Measurements from ENCODE around the gene ZNF2.
"Not testable (repeated sequence)": the region's sequence is repeated elsewhere in the genome, so short reads cannot be mapped to it uniquely, and the experiment has no call there.

Gene ZNF2

DNA sequence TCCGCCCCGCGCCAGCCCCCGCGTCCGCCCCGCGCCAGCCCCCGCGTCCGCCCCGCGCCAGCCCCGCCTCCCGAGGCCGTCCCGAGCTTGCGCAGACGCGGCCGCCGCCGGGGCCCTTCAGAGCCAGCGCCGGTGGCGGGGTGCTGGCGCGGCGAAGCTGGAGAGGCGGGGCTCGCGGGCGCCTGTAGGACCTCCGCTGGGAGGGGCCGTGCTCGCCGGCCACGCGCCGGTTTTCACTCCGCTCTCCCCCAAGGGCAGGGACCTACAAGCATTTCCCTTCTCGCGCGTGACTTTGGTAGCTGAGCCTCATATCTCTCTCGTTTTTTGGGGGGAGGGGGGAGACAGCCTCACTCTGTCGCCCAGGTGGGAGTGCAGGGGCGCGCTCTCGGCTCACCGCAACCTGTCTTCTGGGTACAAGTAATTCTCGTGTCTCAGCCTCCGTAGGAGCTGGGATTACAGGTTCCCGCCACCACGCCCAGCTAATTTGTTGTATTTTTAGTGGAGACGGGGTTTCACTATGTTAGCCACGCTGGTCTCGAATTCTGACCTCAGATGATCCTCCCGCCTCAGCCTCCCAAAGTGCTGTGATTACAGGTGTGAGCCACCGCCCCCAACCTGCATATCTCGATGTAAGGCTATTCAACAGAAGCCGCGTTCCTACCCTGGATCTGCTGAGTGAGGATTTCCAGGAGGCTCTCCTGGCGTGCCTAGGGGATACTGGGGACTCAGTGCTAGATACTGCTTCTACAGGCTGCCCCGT, 5.7 kb upstream of the ZNF2 start, which contains the start of gene ZNF514:
TSS of gene ZNF514 (minus strand) at position 159 of the 760 bp plus-strand sequence. CDS start 6,595 bp downstream, outside the sequence.
- Histone ChIP-seq H3K4me3 (ENCODE audit: insufficient read depth, low read depth, low read length, poor library complexity, severe bottlenecking) (peak within 1 kb of the TSS; percentile 79), H3K27me3 (replicated peaks; ENCODE audit: control insufficient read depth, insufficient read depth, low read length, poor library complexity, severe bottlenecking) (no peaks in the 10 kb centered on the region), H3K36me3 (ENCODE audit: control insufficient read depth, insufficient read depth, low read length) (peaks cover 2% of the 10 kb centered on the region), H3K4me1 (ENCODE audit: control insufficient read depth, insufficient read depth, low read length, poor library complexity, severe bottlenecking) (peaks cover 7% of the 10 kb centered on the region), H3K27ac (ENCODE audit: insufficient read depth, low read length, poor library complexity, severe bottlenecking) (peak within 1 kb of the TSS; percentile 63), H3K9me3 (ENCODE audit: control insufficient read depth, low read length) (peaks cover 6% of the 10 kb centered on the region)
- peak; percentile 66 to 72 (median 72) for DNase-seq

GRCh38 chr2:95165030-95165370, 609 bp upstream of the ZNF2 start:
- no peaks in the 10 kb centered on the region for H3K9me3 ChIP-seq (ENCODE audit: control insufficient read depth, low read length)
- peaks cover 7% of the 10 kb centered on the region for H3K4me1 ChIP-seq (ENCODE audit: control insufficient read depth, insufficient read depth, low read length, poor library complexity, severe bottlenecking)
- no peak for DNase-seq
- peak overlapping the region; percentile 85 for H3K27ac ChIP-seq (ENCODE audit: insufficient read depth, low read length, poor library complexity, severe bottlenecking)
- peak overlapping the region; percentile 93 for H3K4me3 ChIP-seq (ENCODE audit: insufficient read depth, low read depth, low read length, poor library complexity, severe bottlenecking)
- no peaks in the 10 kb centered on the region for H3K27me3 ChIP-seq (replicated peaks; ENCODE audit: control insufficient read depth, insufficient read depth, low read length, poor library complexity, severe bottlenecking)
- H3K36me3 ChIP-seq (ENCODE audit: control insufficient read depth, insufficient read depth, low read length) = no peaks in the 10 kb centered on the region

DNA sequence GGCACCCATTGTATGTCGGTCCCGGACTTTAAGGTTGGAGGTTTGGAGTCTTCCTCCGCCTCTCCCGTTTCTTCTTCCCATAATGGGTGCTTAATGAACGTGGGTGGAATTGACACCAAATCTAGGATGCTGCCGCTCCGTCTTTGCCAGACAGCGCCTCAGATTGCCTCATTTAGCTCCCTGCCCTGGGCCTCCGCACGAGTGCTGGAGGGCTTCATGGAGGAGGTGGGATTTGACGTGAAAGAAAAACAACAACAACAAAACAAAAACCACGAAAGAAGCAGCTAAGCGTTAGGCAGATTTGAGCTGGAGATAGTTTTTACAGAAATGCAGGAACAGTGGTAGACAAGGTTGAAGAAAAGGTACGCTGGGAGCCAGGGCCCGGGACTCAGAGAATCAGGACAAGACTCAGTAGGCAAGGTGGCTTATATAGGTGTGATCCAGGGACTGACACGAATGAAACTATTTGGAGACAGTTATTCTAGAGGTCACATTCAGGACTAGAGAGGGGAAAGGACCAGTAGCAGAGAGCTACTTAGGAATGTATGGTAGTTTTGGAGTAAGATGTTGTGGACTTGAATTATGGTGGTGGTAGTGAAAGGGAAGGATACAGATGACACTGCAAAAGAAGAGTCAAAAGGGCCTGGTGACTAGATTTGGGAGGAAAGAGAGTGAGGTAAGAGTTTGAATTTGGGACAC, 605 bp downstream of the ZNF2 start:
- H3K4me1 ChIP-seq (ENCODE audit: control insufficient read depth, insufficient read depth, low read length, poor library complexity, severe bottlenecking) = peaks cover 7% of the 10 kb centered on the region
- peak overlapping the region; percentile 85 for H3K27ac ChIP-seq (ENCODE audit: insufficient read depth, low read length, poor library complexity, severe bottlenecking)
- no peaks in the 10 kb centered on the region for H3K27me3 ChIP-seq (replicated peaks; ENCODE audit: control insufficient read depth, insufficient read depth, low read length, poor library complexity, severe bottlenecking)
- no peak for DNase-seq
- H3K36me3 ChIP-seq (ENCODE audit: control insufficient read depth, insufficient read depth, low read length) = no peaks in the 10 kb centered on the region
- H3K9me3 ChIP-seq (ENCODE audit: control insufficient read depth, low read length) = no peaks in the 10 kb centered on the region
- H3K4me3 ChIP-seq (ENCODE audit: insufficient read depth, low read depth, low read length, poor library complexity, severe bottlenecking) = peak overlapping the region; percentile 93

- H3K4me3 ChIP-seq (ENCODE audit: insufficient read depth, low read depth, low read length, poor library complexity, severe bottlenecking) = no peak overlapping the region
- no peaks in the 10 kb centered on the region for H3K27me3 ChIP-seq (replicated peaks; ENCODE audit: control insufficient read depth, insufficient read depth, low read length, poor library complexity, severe bottlenecking)
- DNase-seq = no peak
- no peak overlapping the region for H3K27ac ChIP-seq (ENCODE audit: insufficient read depth, low read length, poor library complexity, severe bottlenecking)
- H3K36me3 ChIP-seq (ENCODE audit: control insufficient read depth, insufficient read depth, low read length) = no peaks in the 10 kb centered on the region
- no peaks in the 10 kb centered on the region for H3K9me3 ChIP-seq (ENCODE audit: control insufficient read depth, low read length)
- H3K4me1 ChIP-seq (ENCODE audit: control insufficient read depth, insufficient read depth, low read length, poor library complexity, severe bottlenecking) = no peaks in the 10 kb centered on the region
Measured at GRCh38 chr2:95171902-95172301, 6.3 kb downstream of the ZNF2 start.

DNA sequence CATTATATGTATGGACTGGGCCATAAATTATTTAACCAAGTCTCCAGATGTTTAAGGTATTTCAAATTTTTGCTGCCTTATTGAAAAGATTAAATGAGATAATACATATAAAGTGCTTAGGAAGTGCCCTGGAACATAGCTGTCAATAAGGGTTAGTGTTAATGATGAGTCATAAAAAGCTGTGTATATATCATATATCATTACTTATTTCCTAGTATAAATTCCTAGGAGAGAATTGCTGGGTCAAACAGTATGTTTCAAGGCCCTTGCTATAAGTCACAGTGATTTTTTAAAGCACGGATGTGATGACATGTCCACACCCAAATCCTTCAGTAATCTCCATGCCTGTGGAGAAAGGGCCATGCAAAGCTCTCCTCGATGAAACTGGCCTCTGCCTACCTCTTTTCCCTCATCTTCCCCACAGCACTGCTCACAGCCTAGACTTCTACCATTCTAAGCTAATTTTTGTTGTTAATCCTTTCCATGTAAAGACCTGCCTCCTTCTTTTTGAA, 8.5 kb downstream of the ZNF2 start:
- Histone ChIP-seq H3K27me3 (replicated peaks; ENCODE audit: control insufficient read depth, insufficient read depth, low read length, poor library complexity, severe bottlenecking) (no peaks in the 10 kb centered on the region), H3K36me3 (ENCODE audit: control insufficient read depth, insufficient read depth, low read length) (peaks cover 9% of the 10 kb centered on the region), H3K4me1 (ENCODE audit: control insufficient read depth, insufficient read depth, low read length, poor library complexity, severe bottlenecking) (no peaks in the 10 kb centered on the region), H3K9me3 (ENCODE audit: control insufficient read depth, low read length) (no peaks in the 10 kb centered on the region), H3K27ac (ENCODE audit: insufficient read depth, low read length, poor library complexity, severe bottlenecking) (no peak overlapping the region), H3K4me3 (ENCODE audit: insufficient read depth, low read depth, low read length, poor library complexity, severe bottlenecking) (no peak overlapping the region)
- DNase-seq = no peak

- Histone ChIP-seq H3K27me3 (replicated peaks; ENCODE audit: control insufficient read depth, insufficient read depth, low read length, poor library complexity, severe bottlenecking) (no peaks in the 10 kb centered on the region), H3K36me3 (ENCODE audit: control insufficient read depth, insufficient read depth, low read length) (peaks cover 43% of the 10 kb centered on the region), H3K4me3 (ENCODE audit: insufficient read depth, low read depth, low read length, poor library complexity, severe bottlenecking) (no peak overlapping the region), H3K27ac (ENCODE audit: insufficient read depth, low read length, poor library complexity, severe bottlenecking) (no peak overlapping the region), H3K4me1 (ENCODE audit: control insufficient read depth, insufficient read depth, low read length, poor library complexity, severe bottlenecking) (no peaks in the 10 kb centered on the region), H3K9me3 (ENCODE audit: control insufficient read depth, low read length) (peaks cover 9% of the 10 kb centered on the region)
- no peak for DNase-seq
Measured at GRCh38 chr2:95179451-95179850, 13.8 kb downstream of the ZNF2 start.

DNA sequence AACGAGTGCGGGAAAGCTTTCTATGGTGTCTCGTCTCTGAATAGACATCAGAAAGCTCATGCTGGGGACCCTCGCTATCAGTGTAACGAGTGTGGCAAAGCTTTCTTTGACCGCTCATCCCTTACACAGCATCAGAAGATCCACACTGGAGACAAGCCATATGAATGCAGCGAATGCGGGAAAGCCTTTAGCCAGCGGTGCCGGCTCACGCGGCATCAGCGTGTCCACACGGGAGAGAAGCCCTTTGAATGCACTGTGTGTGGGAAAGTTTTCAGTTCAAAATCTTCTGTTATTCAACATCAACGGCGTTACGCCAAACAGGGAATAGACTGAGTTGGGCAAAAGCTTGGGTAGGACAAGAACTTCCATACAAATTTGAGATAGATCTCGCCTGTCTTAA, 16.2 kb downstream of the ZNF2 start:
- H3K36me3 ChIP-seq (ENCODE audit: control insufficient read depth, insufficient read depth, low read length) = peaks cover 43% of the 10 kb centered on the region
- H3K27me3 ChIP-seq (replicated peaks; ENCODE audit: control insufficient read depth, insufficient read depth, low read length, poor library complexity, severe bottlenecking) = no peaks in the 10 kb centered on the region
- no peak overlapping the region for H3K27ac ChIP-seq (ENCODE audit: insufficient read depth, low read length, poor library complexity, severe bottlenecking)
- H3K9me3 ChIP-seq (ENCODE audit: control insufficient read depth, low read length) = peaks cover 12% of the 10 kb centered on the region
- no peak overlapping the region for H3K4me3 ChIP-seq (ENCODE audit: insufficient read depth, low read depth, low read length, poor library complexity, severe bottlenecking)
- no peak for DNase-seq
- no peaks in the 10 kb centered on the region for H3K4me1 ChIP-seq (ENCODE audit: control insufficient read depth, insufficient read depth, low read length, poor library complexity, severe bottlenecking)

GRCh38 chr2:95185197-95185596, 19.6 kb downstream of the ZNF2 start:
- DNase-seq = no peak
- no peak overlapping the region for H3K27ac ChIP-seq (ENCODE audit: insufficient read depth, low read length, poor library complexity, severe bottlenecking)

DNA sequence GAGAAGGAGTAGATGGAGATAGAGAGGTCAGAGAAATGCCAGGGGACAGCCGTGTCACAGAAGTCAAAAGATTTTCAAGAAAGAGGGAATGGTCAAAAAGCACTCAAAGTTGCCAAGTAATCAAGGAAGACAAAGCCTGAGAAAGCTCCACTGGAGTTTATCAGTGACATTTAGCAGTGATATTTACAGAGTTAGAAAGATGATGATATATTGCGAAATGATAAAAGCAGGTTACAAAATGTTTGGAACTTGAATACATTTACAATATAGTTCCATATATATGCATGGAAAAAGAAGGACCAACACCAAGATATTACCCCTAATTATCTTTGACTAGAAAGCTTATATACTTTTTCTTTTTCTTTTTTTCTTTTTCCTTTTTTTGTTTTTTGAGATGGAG, 20.4 kb downstream of the ZNF2 start:
- Histone ChIP-seq H3K27ac (ENCODE audit: insufficient read depth, low read length, poor library complexity, severe bottlenecking) (no peak overlapping the region), H3K36me3 (ENCODE audit: control insufficient read depth, insufficient read depth, low read length) (peaks cover 15% of the 10 kb centered on the region), H3K4me3 (ENCODE audit: insufficient read depth, low read depth, low read length, poor library complexity, severe bottlenecking) (no peak overlapping the region), H3K27me3 (replicated peaks; ENCODE audit: control insufficient read depth, insufficient read depth, low read length, poor library complexity, severe bottlenecking) (no peaks in the 10 kb centered on the region), H3K9me3 (ENCODE audit: control insufficient read depth, low read length) (peaks cover 12% of the 10 kb centered on the region), H3K4me1 (ENCODE audit: control insufficient read depth, insufficient read depth, low read length, poor library complexity, severe bottlenecking) (no peaks in the 10 kb centered on the region)
- no peak for DNase-seq

More at GRCh38 chr2:95185197-95185596, 19.6 kb downstream of the ZNF2 start:
- Histone ChIP-seq H3K4me1 (ENCODE audit: control insufficient read depth, insufficient read depth, low read length, poor library complexity, severe bottlenecking) (no peaks in the 10 kb centered on the region), H3K36me3 (ENCODE audit: control insufficient read depth, insufficient read depth, low read length) (peaks cover 23% of the 10 kb centered on the region), H3K4me3 (ENCODE audit: insufficient read depth, low read depth, low read length, poor library complexity, severe bottlenecking) (no peak overlapping the region), H3K27me3 (replicated peaks; ENCODE audit: control insufficient read depth, insufficient read depth, low read length, poor library complexity, severe bottlenecking) (no peaks in the 10 kb centered on the region), H3K9me3 (ENCODE audit: control insufficient read depth, low read length) (peaks cover 12% of the 10 kb centered on the region)

- not testable (repeated sequence) for H3K9me3 ChIP-seq (ENCODE audit: control insufficient read depth, low read length); H3K27ac ChIP-seq (ENCODE audit: insufficient read depth, low read length, poor library complexity, severe bottlenecking); H3K36me3 ChIP-seq (ENCODE audit: control insufficient read depth, insufficient read depth, low read length); H3K27me3 ChIP-seq (replicated peaks; ENCODE audit: control insufficient read depth, insufficient read depth, low read length, poor library complexity, severe bottlenecking); H3K4me3 ChIP-seq (ENCODE audit: insufficient read depth, low read depth, low read length, poor library complexity, severe bottlenecking); H3K4me1 ChIP-seq (ENCODE audit: control insufficient read depth, insufficient read depth, low read length, poor library complexity, severe bottlenecking)
- DNase-seq = peak in 1 of 3 donors; percentile 4
Measured at GRCh38 chr2:95192956-95193355, 27.3 kb downstream of the ZNF2 start.

Measured in effector memory CD4-positive, alpha-beta T cell (primary cell).